Caki2 (cell line): ENCODE measurements around the gene CIAO1. TPM values are rescaled to one million over a fixed set of nuclear protein-coding genes. Genes with fewer than 3 reads are reported as not detected.
"Not testable (repeated sequence)": the region's sequence is repeated elsewhere in the genome, so short reads cannot be mapped to it uniquely, and the experiment has no call there.

ENCODE experiments used
- DNase-seq: peaks from one replicate; pipeline ENCODE4 v3.0.0-alpha.2; 2015; ENCODE audit warnings: low read depth
- in situ Hi-C: cut with HindIII; loops from 2 replicates; pipeline ENCODE4 v1.10.0; 2016; ENCODE audit warnings: low sequenced_read_pairs, low pct_unique_long_range_greater_than_20kb, mixed read lengths
- total RNA-seq: library from RNA; depleted of rRNA; stranded (reverse); fragments of >200 nt; shearing (Covaris generic); gene quantifications from 2 replicates; pipeline ENCODE4 v1.2.3, GENCODE V29; 2014; ENCODE audit warnings: low replicate concordance

Gene CIAO1
- total RNA-seq, 1 experiment from 2014 or later = 148 TPM

GRCh38 chr2:96264656-96265348 is 1.2 kb upstream of the CIAO1 start:
- peak; percentile 28 for DNase-seq
- in situ Hi-C loops = no loop called here

GRCh38 chr2:96265349-96265839 is 631 bp upstream of the CIAO1 start:
- in situ Hi-C loops = no loop called here
- no peak for DNase-seq

- in situ Hi-C loops = no loop called here
- DNase-seq = peak; percentile 41
These were observed 1.3 kb downstream of the CIAO1 start for GRCh38 chr2:96267159-96267971.

- in situ Hi-C loops = no loop called here
- DNase-seq = no peak
These were observed 6.0 kb downstream of the CIAO1 start for GRCh38 chr2:96271995-96272394.

- in situ Hi-C loops = no loop called here
- DNase-seq = no peak
These were observed 7.7 kb downstream of the CIAO1 start for GRCh38 chr2:96273763-96274162.

GRCh38 chr2:96274355-96275056 is 8.5 kb downstream of the CIAO1 start:
- no peak for DNase-seq
- in situ Hi-C loops = no loop called here

GRCh38 chr2:96276787-96277499 is 10.9 kb downstream of the CIAO1 start:
- DNase-seq = no peak
- in situ Hi-C loops = no loop called here

GRCh38 chr2:96287273-96287856 is 21.3 kb downstream of the CIAO1 start:
- DNase-seq = no peak
- in situ Hi-C loops = no loop called here

- in situ Hi-C loops = no loop called here
- DNase-seq = no peak
These were observed 25.7 kb downstream of the CIAO1 start for GRCh38 chr2:96291751-96292150.

- DNase-seq, in situ Hi-C loops: not testable (repeated sequence)
These were observed 28.2 kb downstream of the CIAO1 start for GRCh38 chr2:96294271-96294670.

- in situ Hi-C loops = no loop called here
- DNase-seq = no peak
These were observed 30.9 kb downstream of the CIAO1 start for GRCh38 chr2:96296925-96297324.

GRCh38 chr2:96301865-96302264 is 35.8 kb downstream of the CIAO1 start:
- in situ Hi-C loops = no loop called here
- DNase-seq = no peak

GRCh38 chr2:96304606-96305005 is 38.6 kb downstream of the CIAO1 start:
- no peak for DNase-seq
- in situ Hi-C loops = no loop called here

- in situ Hi-C loops = no loop called here
- peak; percentile 84 for DNase-seq
These were observed 39.3 kb downstream of the CIAO1 start, which contains the start of gene SNRNP200 for GRCh38 chr2:96305091-96305978. Gene SNRNP200, minus strand, starts transcription at chr2:96305546. Its CDS starts 109 bp downstream, at chr2:96305437.

GRCh38 chr2:96305979-96306308 is 39.9 kb downstream of the CIAO1 start:
- in situ Hi-C loops = no loop called here
- no peak for DNase-seq

GRCh38 chr2:96306370-96306769 is 40.3 kb downstream of the CIAO1 start:
- peak; percentile 27 for DNase-seq
- in situ Hi-C loops = no loop called here

- in situ Hi-C loops = no loop called here
- no peak for DNase-seq
These were observed 42.2 kb downstream of the CIAO1 start for GRCh38 chr2:96308248-96308647.
